Neutrophil (primary cell): ENCODE data around the gene CCL3.
"Not testable (repeated sequence)": the region's sequence is repeated elsewhere in the genome, so short reads cannot be mapped to it uniquely, and the experiment has no call there.

ENCODE experiments used
- H3K27ac ChIP-seq: fragments of 200-600 bp; sonication (generic); 2 replicates; pipeline ENCODE4 v1.5.1; 2016; ENCODE audit warnings: mild to moderate bottlenecking, moderate library complexity
- H3K27me3 ChIP-seq: fragments of 200-600 bp; sonication (generic); 2 replicates; pipeline ENCODE4 v1.6.0; 2016; ENCODE audit warnings: mild to moderate bottlenecking
- H3K36me3 ChIP-seq: fragments of 200-600 bp; sonication (generic); 2 replicates; pipeline ENCODE4 v1.5.1; 2017
- H3K4me1 ChIP-seq, 2 experiments: fragments of 200-600 bp in 1 of 2; sonication (generic) in 1 of 2; 1 replicate in 1 of 2; 2 replicates in 1 of 2; pipeline versions ENCODE4 v1.5.1 to v1.6.1; 2013 to 2016; ENCODE audit warnings: low read depth in 1 of 2, low read length in 1 of 2, mild to moderate bottlenecking in 1 of 2, moderate library complexity in 1 of 2; ENCODE audit not compliant: control insufficient read depth in 1 of 2, insufficient read depth in 1 of 2
- H3K4me3 ChIP-seq, 2 experiments: fragments of 200-600 bp in 1 of 2; sonication (generic) in 1 of 2; 1 replicate in 1 of 2; 2 replicates in 1 of 2; pipeline ENCODE4 v1.5.1; 2013 to 2016; ENCODE audit warnings: low read depth in 1 of 2, low read length in 1 of 2, mild to moderate bottlenecking in 1 of 2, moderate library complexity in 1 of 2
- H3K9me3 ChIP-seq: fragments of 200-600 bp; sonication (generic); 2 replicates; pipeline ENCODE4 v1.5.1; 2016
- TF ChIP-seq, protein P1 (sequence below): fragments of 200-600 bp; sonication (generic); IDR thresholded peaks from 2 replicates; pipeline ENCODE4 v1.5.1; 2016; ENCODE audit warnings: antibody characterized with exemption

CCL3 gene

DNA sequence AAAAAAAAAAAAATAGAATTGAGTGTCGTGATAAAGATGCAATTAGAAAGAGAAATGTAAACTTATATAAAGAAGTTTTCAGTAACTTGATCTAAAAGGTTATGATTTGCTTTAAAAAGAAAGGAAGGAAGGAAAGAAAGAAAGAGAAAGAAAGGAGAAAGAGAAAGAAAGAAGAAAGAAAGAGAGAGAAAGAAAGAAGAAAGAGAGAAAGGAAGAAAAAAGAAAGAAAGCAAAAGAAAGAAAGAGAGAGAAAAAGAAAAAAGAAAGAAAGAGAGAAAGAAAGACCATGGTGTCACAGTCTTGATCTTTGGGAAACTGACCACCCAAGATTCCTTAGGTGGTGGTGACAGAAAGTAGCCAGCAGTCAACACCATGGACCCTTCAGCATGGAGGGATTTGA, 4.3 kb upstream of the CCL3 start:
- Histone ChIP-seq H3K27ac (no peak overlapping the region), H3K27me3 (no peaks in the 10 kb centered on the region), H3K9me3 (no peaks in the 10 kb centered on the region), H3K36me3 (no peaks in the 10 kb centered on the region), H3K4me1 (peaks cover 12 to 17% of the 10 kb centered on the region in 2 experiments), H3K4me3 (no peak overlapping the region)
- TF ChIP-seq, protein P1, sequence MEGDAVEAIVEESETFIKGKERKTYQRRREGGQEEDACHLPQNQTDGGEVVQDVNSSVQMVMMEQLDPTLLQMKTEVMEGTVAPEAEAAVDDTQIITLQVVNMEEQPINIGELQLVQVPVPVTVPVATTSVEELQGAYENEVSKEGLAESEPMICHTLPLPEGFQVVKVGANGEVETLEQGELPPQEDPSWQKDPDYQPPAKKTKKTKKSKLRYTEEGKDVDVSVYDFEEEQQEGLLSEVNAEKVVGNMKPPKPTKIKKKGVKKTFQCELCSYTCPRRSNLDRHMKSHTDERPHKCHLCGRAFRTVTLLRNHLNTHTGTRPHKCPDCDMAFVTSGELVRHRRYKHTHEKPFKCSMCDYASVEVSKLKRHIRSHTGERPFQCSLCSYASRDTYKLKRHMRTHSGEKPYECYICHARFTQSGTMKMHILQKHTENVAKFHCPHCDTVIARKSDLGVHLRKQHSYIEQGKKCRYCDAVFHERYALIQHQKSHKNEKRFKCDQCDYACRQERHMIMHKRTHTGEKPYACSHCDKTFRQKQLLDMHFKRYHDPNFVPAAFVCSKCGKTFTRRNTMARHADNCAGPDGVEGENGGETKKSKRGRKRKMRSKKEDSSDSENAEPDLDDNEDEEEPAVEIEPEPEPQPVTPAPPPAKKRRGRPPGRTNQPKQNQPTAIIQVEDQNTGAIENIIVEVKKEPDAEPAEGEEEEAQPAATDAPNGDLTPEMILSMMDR, result no peak

DNA sequence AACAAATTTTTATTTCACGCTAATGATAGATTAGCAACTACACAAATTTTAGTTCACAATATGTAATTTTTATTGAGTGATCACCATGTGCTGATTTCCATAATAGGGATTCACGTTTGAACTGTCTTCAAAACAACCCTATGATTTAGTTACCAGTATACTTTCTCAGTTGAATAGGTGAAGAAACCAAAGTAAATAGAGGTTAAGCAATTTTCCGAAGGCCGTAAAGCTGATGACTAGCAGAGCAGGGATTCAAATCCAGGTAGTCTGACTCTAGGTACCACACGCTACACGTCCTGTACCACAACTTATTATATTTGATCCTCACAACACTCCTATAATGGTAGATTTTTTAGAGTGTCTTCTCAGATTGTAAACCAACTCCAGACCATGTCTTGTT, 2.8 kb upstream of the CCL3 start:
- not testable (repeated sequence) for H3K36me3 ChIP-seq, H3K27me3 ChIP-seq, H3K27ac ChIP-seq, H3K9me3 ChIP-seq, H3K4me3 ChIP-seq
- peaks cover 12 to 17% of the 10 kb centered on the region in 2 experiments for H3K4me1 ChIP-seq

DNA sequence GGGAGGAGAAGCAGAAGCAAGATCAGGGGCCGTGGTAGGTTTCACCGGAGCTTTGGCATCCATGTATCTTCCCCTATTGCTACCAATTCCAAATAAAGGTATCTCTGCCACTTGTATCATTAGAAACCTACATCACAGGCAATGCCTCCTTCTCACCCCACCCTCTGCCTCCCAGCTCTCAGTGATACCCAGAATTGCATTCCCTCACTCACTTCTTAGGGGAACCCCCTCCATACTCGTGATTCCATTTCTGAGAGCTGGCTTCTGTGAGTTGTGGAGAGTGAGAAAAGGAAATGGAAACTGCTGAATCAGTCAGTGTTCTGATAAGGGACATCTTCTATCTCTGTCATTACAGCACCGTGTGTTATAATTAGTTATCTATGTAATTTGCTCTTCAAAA, 2.3 kb upstream of the CCL3 start:
- TF ChIP-seq, protein P1, result no peak
- Histone ChIP-seq H3K27me3 (no peaks in the 10 kb centered on the region), H3K27ac (no peak overlapping the region), H3K9me3 (no peaks in the 10 kb centered on the region), H3K4me1 (peaks cover 12 to 17% of the 10 kb centered on the region in 2 experiments), H3K36me3 (no peaks in the 10 kb centered on the region), H3K4me3 (no peak overlapping the region)

- no peak overlapping the region for H3K27ac ChIP-seq
- H3K4me1 ChIP-seq, result peaks cover 13 to 20% of the 10 kb centered on the region in 2 experiments
- no peaks in the 10 kb centered on the region for H3K27me3 ChIP-seq
- H3K36me3 ChIP-seq, result no peaks in the 10 kb centered on the region
- H3K4me3 ChIP-seq, result no peak overlapping the region
- H3K9me3 ChIP-seq, result no peaks in the 10 kb centered on the region
- TF ChIP-seq, protein P1, result no peak
These were observed 541 bp downstream of the CCL3 start for GRCh38 chr17:36089339-36089865.

GRCh38 chr17:36088670-36089338, 1.1 kb downstream of the CCL3 start:
- Histone ChIP-seq H3K4me1 (peaks cover 13 to 25% of the 10 kb centered on the region in 2 experiments), H3K27ac (no peak overlapping the region), H3K4me3 (no peak overlapping the region), H3K36me3 (no peaks in the 10 kb centered on the region), H3K9me3 (no peaks in the 10 kb centered on the region), H3K27me3 (no peaks in the 10 kb centered on the region)
- TF ChIP-seq, protein P1, result no peak

- not testable (repeated sequence) for H3K36me3 ChIP-seq, H3K27me3 ChIP-seq, H3K27ac ChIP-seq, H3K9me3 ChIP-seq, H3K4me3 ChIP-seq
- peaks cover 20 to 30% of the 10 kb centered on the region in 2 experiments for H3K4me1 ChIP-seq
These were observed 1.9 kb downstream of the CCL3 start for GRCh38 chr17:36087897-36088572.

DNA sequence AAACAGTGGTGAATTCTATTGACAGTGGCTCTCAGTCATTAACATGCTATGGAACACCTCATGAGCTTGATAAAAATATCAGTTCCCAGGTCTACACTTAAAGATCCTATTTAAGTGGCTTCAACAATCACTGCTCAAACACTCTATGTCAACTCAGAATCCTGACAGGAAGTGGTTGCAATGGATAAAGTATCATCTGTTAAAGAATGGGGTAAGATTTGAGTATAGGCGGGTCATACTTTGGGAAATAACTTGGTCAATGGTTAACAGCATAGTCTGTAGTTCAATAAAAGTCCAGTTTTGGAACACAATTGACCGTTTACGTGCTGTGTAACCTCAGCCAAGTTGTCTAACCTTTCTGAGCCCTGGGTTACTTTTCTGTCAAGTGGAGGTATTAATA, 2.5 kb downstream of the CCL3 start:
- H3K4me3 ChIP-seq, H3K36me3 ChIP-seq, H3K27ac ChIP-seq, H3K9me3 ChIP-seq, H3K27me3 ChIP-seq: not testable (repeated sequence)
- peaks cover 26 to 36% of the 10 kb centered on the region in 2 experiments for H3K4me1 ChIP-seq
